GM08714 (cell line): ENCODE measurements around the gene CFDP1.

Experiments
- H3K4me3 ChIP-seq: fragments of 200-500 bp; sonication (Bioruptor generic); 2 replicates; pipeline ENCODE4 v1.5.1; 2014; ENCODE audit warnings: mild to moderate bottlenecking, low read length, inconsistent platforms
- ZNF274 ChIP-seq: IDR thresholded peaks from 2 replicates; pipeline ENCODE4 v1.6.1; 2012; ENCODE audit warnings: mild to moderate bottlenecking, low read depth, low read length

CFDP1 gene

DNA sequence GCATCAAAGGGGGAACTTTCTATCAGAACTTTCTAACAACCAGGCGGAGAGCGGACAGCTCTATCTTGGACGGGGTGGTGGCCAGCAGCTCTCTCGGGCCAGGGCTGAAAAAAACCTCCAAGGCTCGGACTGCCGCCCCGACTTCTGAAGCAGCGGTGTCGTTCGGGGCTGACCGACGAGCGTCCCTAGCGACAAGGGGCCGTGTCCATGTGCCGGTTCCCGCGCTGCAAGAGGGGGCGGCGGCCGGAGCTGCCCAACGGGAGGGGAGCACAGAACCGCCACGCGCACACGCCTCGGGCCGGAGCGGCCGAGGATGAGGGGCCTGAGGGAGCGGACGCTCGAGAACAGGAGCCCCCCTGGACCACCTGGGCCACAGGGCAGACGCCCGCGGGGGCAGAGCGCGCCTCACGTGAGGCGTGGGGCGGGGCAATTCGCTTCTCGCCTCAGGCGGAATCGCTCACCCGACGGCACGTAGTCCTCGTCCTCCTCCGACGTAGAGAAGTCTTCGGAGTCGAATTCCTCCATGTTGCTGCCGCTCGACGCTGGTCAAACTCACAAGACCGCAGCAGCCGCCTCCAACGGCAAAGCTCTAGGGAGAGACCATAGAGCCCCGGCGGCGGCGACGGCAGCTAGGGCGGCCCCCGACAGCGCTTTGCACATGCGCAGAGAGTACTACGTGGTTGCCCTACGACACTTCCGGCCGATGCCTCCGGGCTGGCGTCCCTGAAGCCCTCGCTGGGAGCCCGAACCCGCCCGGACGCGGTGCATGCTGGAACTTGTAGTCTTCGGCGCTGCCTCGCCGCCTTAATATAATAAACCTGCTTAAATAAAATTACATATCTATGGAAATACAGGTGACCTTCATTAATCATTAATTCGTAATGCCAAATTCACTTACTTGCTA, at the start of gene CFDP1:
Gene CFDP1, minus strand, starts transcription at position 676 of the 904 bp plus-strand sequence. Its CDS starts 151 bp downstream, at position 525.
- no peak for TF ChIP-seq ZNF274
- H3K4me3 ChIP-seq = peak within 1 kb of the TSS; percentile 75

DNA sequence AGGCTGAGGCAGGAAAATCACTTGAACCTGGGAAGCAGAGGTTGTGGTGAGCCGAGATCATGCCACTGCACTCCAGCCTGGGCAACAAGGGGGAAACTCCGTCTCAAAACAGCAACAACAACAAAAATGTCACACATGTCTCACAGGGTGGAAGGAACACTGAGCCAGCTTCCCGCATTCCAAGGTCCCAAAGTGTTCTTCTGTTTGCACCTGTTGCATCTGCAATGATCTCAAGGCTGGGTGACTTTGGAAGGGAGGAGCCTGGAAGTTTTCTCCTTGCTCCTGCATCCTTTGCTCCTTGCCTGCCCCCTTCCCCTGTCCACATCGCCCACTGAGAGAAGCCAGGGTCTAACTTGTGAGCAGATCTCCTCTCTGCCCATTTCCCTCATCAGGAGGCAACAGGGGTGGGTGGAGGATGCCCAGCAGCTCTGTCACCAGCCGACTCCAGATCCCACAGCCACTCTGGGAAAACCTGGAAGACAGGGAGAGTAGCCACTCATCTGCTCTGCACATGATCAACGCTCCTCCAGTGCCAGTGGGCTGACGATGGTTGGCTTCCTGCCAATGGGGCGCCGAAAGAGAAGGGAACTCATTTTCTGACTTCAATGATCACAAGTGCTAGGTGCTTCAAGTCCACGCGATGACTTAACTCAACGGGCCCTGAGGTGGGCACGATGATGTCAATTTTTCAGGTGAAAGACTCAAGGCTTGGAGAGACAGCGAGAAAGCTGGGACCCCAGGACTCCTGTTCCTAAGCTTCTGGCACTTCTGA, 49.3 kb upstream of the CFDP1 start:
- no peak overlapping the region for H3K4me3 ChIP-seq
- TF ChIP-seq ZNF274 = no peak

DNA sequence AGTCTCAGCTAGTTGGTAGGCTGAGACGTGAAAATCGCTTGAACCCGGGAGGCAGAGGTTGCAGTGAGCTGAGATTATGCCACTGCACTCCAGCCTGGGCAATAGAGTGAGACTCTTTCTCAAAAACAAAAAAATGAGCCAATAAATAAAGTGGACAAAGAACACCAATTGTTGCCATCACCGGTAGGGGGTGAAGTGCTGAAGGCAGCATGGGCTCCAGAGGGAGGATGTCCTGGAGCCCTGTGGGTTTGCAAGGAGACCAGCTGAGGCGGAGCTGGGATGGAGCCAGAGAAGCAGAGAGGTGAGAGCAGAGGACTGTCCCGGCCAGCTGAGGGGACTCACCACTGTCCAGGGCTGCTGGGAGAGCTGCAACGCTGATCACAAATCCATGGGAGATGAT, 48.2 kb upstream of the CFDP1 start:
- H3K4me3 ChIP-seq = no peak overlapping the region
- no peak for TF ChIP-seq ZNF274

DNA sequence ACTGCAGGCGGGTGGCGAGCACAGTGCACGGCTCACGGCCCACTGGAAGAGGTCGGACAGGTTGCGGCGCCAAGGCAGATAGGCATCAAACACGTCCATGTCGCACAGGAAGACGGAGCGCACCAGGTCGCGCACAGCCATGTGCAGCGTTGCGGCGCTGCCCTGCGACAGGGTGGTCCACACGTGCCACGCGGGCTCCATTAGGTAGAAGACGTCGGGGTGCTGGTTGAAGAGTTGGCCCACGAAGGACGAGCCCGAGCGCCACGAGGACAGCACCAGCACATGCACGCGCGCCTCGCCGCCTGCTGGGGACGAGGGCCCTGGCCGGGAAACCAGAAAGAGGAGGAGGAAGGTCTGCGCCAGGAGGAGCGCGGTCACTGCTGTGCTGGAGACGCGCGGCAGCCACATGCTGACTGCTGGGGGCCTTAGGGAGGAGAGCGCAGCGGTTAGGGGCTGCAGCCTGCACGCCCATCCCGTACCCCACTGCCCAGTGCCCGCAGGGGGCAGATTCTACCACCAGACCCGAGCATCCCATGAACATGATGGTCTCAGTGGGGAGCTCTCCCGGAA, 46.2 kb upstream of the CFDP1 start:
- TF ChIP-seq ZNF274 = no peak
- no peak overlapping the region for H3K4me3 ChIP-seq

DNA sequence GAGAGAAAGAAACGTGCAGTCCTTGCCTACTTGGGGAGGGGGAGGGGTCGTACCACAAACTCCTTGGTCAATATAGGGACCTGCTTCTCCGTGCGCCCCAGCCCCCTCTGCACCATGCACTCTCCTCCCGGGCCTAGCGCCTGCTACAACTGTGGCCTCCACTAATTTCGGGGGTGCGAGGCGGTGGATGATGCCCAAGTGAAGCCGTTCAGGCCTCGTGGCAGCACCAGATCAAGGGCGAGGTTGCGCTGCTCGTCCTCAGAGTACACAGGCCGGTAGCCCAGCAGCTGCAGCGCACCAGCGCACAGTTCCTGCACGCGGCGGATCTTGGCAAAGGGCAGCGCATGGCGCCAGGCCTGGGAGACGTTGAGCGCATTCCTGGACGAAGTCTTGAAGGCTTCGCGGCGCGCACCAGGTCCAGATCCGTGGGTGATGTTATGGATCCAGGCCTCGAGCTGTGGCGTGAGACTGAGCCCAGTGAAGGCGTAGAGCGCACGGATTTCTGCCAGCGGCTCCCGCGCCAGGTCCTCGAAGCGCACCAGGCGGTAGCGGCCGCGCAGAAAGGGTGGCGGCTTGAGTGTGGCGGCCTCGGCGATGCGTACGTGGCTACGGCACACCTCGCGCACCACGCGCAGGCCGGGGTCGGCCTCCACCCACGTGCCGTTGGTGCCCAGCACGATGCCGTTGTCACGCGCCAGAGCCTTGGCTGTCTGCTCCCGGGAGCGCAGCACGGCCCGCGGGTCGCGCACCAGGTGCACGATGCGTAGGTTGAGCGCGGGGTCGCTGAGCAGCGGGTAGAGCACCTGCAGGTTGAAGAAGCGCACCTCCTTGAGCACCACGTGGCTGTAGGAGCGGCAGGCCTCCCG, 45.4 kb upstream of the CFDP1 start:
- H3K4me3 ChIP-seq = no peak overlapping the region
- no peak for TF ChIP-seq ZNF274

DNA sequence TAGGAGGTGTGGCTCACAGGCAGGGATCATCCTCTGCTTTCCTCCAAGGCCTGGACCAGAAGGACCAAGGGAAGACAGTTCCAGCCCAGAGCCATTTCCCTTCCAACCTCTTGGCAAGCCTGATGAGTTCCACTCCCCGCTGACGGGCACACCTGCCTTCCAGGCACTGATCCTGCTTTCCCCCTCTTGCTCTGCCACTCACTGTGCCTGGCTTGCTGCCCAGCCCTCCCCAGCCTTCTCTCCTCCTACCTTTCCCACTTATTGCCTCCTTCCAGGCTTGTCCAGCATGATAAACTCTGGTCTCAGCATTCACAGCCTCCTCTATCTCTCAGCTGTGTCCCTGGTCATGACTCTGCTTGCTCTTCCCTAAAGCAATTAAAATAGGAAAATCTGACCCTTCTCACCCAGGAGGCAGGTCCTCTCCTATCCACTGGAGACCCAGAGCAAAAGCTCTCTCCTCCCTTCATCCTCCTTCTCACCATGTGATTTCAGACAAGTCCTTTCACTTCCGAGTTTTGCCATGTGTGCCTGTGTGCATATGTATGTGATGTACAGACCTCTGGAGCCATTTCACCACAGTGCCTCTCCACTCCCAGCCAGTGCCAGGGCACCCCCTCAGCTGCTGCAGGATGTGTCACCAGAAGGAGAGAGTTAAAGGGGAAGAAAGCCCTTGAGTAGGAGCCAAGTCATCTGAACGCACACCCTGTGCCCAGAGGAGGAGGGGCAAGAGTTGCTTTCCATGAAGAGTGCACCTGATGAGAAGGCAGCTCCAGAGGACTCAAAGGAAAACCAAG, 44.6 kb upstream of the CFDP1 start:
- no peak for TF ChIP-seq ZNF274
- no peak overlapping the region for H3K4me3 ChIP-seq

DNA sequence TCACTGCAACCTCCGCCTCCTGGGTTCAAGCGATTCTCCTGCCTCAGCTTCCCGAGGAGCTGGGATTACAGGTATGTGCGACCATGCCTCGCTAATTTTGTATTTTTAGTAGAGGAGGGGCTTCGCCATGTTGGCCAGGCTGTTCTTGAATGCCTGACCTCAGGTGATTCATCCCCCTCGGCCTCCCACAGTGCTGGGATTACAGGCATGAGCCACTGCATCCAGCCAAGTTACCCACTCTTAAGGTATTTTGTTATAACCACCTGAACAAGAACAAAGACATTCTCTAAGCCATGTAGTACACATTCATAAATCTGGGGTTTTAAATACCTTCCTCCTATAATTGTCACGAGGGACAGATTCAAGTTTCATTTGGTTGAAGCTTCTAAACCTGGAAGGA, 43.5 kb upstream of the CFDP1 start:
- no peak overlapping the region for H3K4me3 ChIP-seq
- no peak for TF ChIP-seq ZNF274

DNA sequence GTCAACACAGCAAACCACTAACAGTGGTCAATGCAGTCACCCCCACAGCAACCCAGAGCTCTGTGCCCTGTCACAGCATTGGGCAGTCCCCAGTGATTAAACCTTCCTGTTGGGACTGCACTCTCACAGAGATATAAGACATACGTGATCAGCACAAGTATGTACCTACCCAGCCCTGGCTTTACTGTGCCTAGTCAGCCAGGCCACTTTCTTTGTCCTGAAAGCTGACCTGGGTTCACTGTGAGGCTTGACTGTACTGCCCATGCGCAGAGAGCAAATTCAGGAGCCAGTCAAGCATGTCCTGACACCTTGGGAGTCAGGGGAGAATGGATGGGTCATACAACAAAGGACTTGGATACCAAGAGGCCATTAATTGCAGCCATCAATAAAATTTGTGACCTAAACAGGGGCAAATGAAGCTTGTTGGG, 42.1 kb upstream of the CFDP1 start:
- no peak overlapping the region for H3K4me3 ChIP-seq
- no peak for TF ChIP-seq ZNF274

DNA sequence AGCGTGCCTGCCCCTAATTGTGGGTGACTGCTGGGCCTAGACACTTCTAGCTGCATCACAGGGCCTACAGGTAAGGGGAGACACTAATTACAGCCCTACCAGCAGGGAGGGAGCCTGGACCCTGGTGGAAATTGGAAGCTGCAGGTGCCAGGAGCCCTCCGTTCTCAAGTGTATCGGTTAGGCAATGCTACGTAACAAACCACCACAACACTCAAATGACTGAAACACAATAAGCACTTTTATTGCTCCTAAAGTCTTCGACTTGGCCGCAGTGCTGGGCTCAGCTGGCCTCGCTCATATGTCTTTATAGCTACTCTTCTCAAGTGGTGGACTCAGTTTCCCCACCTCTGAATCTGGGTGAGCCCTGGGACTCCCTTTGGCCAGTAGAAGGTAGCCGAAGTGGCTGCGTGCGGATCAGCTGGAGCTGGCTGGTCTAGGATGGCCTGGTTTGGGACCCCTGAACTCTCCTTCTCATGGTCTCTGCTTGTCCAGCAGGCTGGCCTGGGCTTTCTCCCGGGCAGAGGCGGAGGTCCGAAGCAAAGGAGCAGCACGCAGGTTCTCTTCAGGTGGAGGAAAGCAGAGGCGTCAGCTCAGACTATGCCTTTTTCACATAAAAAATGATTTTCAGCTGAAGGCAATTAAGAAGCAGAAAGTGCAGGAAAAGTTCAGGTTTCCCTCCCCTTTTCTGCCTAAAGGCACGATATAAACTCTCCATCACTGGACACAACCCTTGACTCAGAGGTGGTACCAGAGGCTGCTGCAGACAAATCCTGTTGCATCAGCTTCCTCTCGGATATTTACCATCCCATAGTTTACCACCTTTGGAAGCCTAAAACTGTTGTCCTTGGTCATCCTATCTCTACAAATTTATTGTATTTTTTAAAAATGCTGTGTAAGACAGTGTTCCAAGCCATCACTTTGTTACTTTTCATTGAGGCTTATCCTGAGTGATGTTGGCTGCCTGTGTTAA, 39.9 kb upstream of the CFDP1 start:
- TF ChIP-seq ZNF274 = no peak
- H3K4me3 ChIP-seq = no peak overlapping the region

DNA sequence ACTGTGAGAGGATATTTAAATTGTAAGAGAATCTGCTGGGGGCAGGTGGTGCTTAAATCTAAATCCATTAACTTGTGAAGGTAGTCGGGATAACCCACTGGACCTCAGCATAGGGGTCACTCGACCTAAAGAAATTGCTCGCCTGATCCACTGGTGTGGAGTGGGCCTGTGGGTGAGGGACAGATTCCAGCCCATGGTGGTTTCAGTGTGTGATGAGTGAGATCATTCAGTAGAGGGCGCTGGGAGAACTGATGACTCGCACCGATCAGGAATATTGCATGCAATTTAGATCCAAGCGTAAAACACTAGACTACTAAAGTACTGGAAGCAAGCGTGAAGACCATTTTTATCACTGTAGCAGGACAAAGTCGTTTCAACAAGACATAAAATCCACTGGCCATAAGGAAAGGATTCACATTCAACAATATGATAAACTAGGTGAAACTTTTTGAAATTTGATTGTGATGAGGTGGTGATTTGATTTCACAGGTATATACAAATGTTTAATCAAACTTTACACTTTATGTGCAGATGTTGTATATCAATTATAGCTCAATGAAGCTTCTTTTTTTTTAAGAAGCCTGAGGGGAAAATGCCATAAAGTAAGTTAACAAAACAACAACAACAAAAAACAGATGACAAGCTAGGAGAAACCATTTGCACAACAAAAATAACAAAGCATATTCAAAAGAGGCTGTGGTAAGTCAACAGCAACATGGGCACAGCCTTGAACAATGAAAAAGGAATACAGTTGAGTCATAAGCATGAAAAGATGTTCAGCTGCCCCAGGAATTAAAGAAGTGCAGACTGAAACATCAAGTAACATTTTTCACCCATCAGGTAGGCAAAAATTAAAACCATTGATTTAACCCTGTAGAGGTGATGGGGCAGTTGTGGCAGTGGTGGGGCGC, 38.7 kb upstream of the CFDP1 start:
- H3K4me3 ChIP-seq = no peak overlapping the region
- no peak for TF ChIP-seq ZNF274

DNA sequence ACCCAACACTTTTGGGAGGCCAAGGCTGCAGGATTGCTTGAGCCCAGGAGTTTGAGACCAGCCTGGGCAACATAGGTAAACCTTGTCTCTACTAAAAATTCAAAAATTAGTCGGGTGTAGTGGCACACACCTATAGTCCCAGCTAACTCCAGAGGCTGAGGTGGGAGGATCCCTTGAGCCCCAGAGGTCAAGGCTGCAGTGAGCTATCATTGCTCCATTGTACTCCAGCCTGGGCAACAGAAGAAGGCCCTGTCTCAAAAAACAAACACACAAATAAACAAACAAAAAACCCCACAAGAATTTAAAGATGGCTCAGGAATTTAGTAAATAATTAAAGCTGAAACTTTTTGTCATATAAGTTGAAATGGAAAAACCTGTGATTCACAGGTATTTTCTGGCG, 33.5 kb upstream of the CFDP1 start:
- no peak for TF ChIP-seq ZNF274
- no peak overlapping the region for H3K4me3 ChIP-seq
